IPS DF 4.7 (cell line): ENCODE measurements around the gene RPL18.
"Not testable (repeated sequence)": the region's sequence is repeated elsewhere in the genome, so short reads cannot be mapped to it uniquely, and the experiment has no call there.

Experiments
- DNase-seq: peaks from one replicate; pipeline ENCODE4 v3.0.0-alpha.2; 2013; ENCODE audit warnings: low spot score; ENCODE audit errors: extremely low read depth

Gene RPL18

GRCh38 chr19:48588670-48589401 is 30.1 kb downstream of the RPL18 start:
- DNase-seq, result no peak

GRCh38 chr19:48587387-48587786 is 31.6 kb downstream of the RPL18 start:
- DNase-seq, result no peak

GRCh38 chr19:48582168-48582567 is 36.8 kb downstream of the RPL18 start:
- DNase-seq, result no peak

GRCh38 chr19:48578891-48579290 is 40.1 kb downstream of the RPL18 start:
- no peak for DNase-seq

GRCh38 chr19:48577908-48578307 is 41.1 kb downstream of the RPL18 start:
- not testable (repeated sequence) for DNase-seq

- DNase-seq, result no peak
These were observed 42.9 kb downstream of the RPL18 start for GRCh38 chr19:48575931-48576622.

- DNase-seq, result no peak
These were observed 45.8 kb downstream of the RPL18 start for GRCh38 chr19:48573163-48573505.

GRCh38 chr19:48571378-48572162 is 47.4 kb downstream of the RPL18 start:
- DNase-seq, result no peak

GRCh38 chr19:48569814-48570213 is 49.2 kb downstream of the RPL18 start:
- no peak for DNase-seq

- no peak for DNase-seq
These were observed 50.6 kb downstream of the RPL18 start for GRCh38 chr19:48568345-48568886.
